Cerebellar nuclear complex (tissue), 1 donor: ENCODE data around the gene MRAP.
"Not testable (repeated sequence)": the region's sequence is repeated elsewhere in the genome, so short reads cannot be mapped to it uniquely, and the experiment has no call there.

ENCODE experiments used
- DNase-seq, 2 experiments: peaks; one replicate each; lab custom pipeline; 2025; lab: John Stamatoyannopoulos, UW

Gene MRAP

GRCh38 chr21:32300117-32300681, 1.5 kb downstream of the MRAP start:
- DNase-seq = no peak

- no peak for DNase-seq
Observed at GRCh38 chr21:32301596-32301995, 2.9 kb downstream of the MRAP start.

GRCh38 chr21:32302560-32302959, 3.9 kb downstream of the MRAP start:
- DNase-seq = no peak

- DNase-seq = no peak
Observed at GRCh38 chr21:32303385-32303784, 4.7 kb downstream of the MRAP start.

- DNase-seq = no peak
Observed at GRCh38 chr21:32304998-32305397, 6.3 kb downstream of the MRAP start.

- no peak for DNase-seq
Observed at GRCh38 chr21:32306021-32306780, 7.5 kb downstream of the MRAP start.

GRCh38 chr21:32307706-32308105, 9.1 kb downstream of the MRAP start:
- no peak for DNase-seq

- no peak for DNase-seq
Observed at GRCh38 chr21:32308696-32309095, 10.0 kb downstream of the MRAP start.

- DNase-seq = no peak
Observed at GRCh38 chr21:32309906-32310460, 11.3 kb downstream of the MRAP start.

GRCh38 chr21:32310976-32311375, 12.3 kb downstream of the MRAP start:
- DNase-seq = not testable (repeated sequence)

GRCh38 chr21:32311621-32312020, 13.0 kb downstream of the MRAP start:
- no peak for DNase-seq

- no peak for DNase-seq
Observed at GRCh38 chr21:32312326-32312725, 13.7 kb downstream of the MRAP start.

GRCh38 chr21:32312976-32313375, 14.3 kb downstream of the MRAP start:
- no peak for DNase-seq

GRCh38 chr21:32314806-32315205, 16.2 kb downstream of the MRAP start:
- DNase-seq = no peak

GRCh38 chr21:32315511-32316281, 17.0 kb downstream of the MRAP start:
- DNase-seq = no peak

GRCh38 chr21:32316361-32317215, 17.9 kb downstream of the MRAP start:
- no peak for DNase-seq

GRCh38 chr21:32317726-32318125, 19.1 kb downstream of the MRAP start:
- no peak for DNase-seq

- no peak for DNase-seq
Observed at GRCh38 chr21:32319012-32319411, 20.4 kb downstream of the MRAP start.

- no peak for DNase-seq
Observed at GRCh38 chr21:32320059-32320458, 21.4 kb downstream of the MRAP start.

- DNase-seq = no peak
Observed at GRCh38 chr21:32320726-32321125, 22.1 kb downstream of the MRAP start.

- no peak for DNase-seq
Observed at GRCh38 chr21:32321480-32321879, 22.8 kb downstream of the MRAP start.

GRCh38 chr21:32322103-32322502, 23.4 kb downstream of the MRAP start:
- DNase-seq = no peak
